HuH-7 (cell line): ENCODE measurements around the gene KCNK7.
"Not testable (repeated sequence)": the region's sequence is repeated elsewhere in the genome, so short reads cannot be mapped to it uniquely, and the experiment has no call there.

ENCODE experiments used
- DNase-seq: peaks from one replicate; pipeline ENCODE4 v3.0.0; 2011; ENCODE audit warnings: low spot score

KCNK7 gene

GRCh38 chr11:65595543-65596281 lies at the start of gene KCNK7:
Gene KCNK7, minus strand, starts transcription at chr11:65595800. Its CDS starts 28 bp downstream, at chr11:65595772.
- DNase-seq, result no peak

GRCh38 chr11:65644837-65645236 lies 49.2 kb upstream of the KCNK7 start:
- no peak for DNase-seq

- no peak for DNase-seq
These were observed 48.4 kb upstream of the KCNK7 start for GRCh38 chr11:65643971-65644370.

GRCh38 chr11:65642014-65642671 lies 46.5 kb upstream of the KCNK7 start:
- DNase-seq, result no peak

- DNase-seq, result no peak
These were observed 45.9 kb upstream of the KCNK7 start for GRCh38 chr11:65641297-65642013.

GRCh38 chr11:65640483-65641296 lies 45.1 kb upstream of the KCNK7 start:
- DNase-seq, result no peak

GRCh38 chr11:65639623-65640482 lies 44.3 kb upstream of the KCNK7 start:
- DNase-seq, result no peak

GRCh38 chr11:65639228-65639597 lies 43.6 kb upstream of the KCNK7 start:
- DNase-seq, result not testable (repeated sequence)

GRCh38 chr11:65637794-65638419 lies 42.3 kb upstream of the KCNK7 start, which contains the start of gene SIPA1:
Gene SIPA1, plus strand, starts transcription at chr11:65638101. Its CDS starts 2,821 bp downstream, at chr11:65640922.
- peak; percentile 83 for DNase-seq

GRCh38 chr11:65637032-65637557 lies 41.5 kb upstream of the KCNK7 start:
- DNase-seq, result no peak

- no peak for DNase-seq
These were observed 40.8 kb upstream of the KCNK7 start for GRCh38 chr11:65636108-65637031.

- no peak for DNase-seq
These were observed 39.5 kb upstream of the KCNK7 start for GRCh38 chr11:65634905-65635731.

GRCh38 chr11:65634440-65634839 lies 38.8 kb upstream of the KCNK7 start:
- DNase-seq, result no peak

GRCh38 chr11:65634109-65634436 lies 38.5 kb upstream of the KCNK7 start:
- DNase-seq, result no peak

- DNase-seq, result no peak
These were observed 37.9 kb upstream of the KCNK7 start for GRCh38 chr11:65633390-65634108.

- no peak for DNase-seq
These were observed 34.6 kb upstream of the KCNK7 start for GRCh38 chr11:65630215-65630614.

GRCh38 chr11:65629579-65629978 lies 34.0 kb upstream of the KCNK7 start:
- no peak for DNase-seq

- no peak for DNase-seq
These were observed 31.6 kb upstream of the KCNK7 start for GRCh38 chr11:65627202-65627601.
